Measurements from ENCODE around the gene NME7. TPM values are rescaled to one million over a fixed set of nuclear protein-coding genes. Genes with fewer than 3 reads are reported as not detected.

The NME7 gene
- total RNA-seq, 4 donors from 2014 or later = 5.0 to 8.9 (median 8.4) TPM

GRCh38 chr1:169266133-169266532 is 101.5 kb downstream of the NME7 start:
- WGBS, 2 donors = 88 to 100% methylated on average over 1 of the region's 1 CpG
- no peak for TF ChIP-seq POLR2A (IDR thresholded peaks at IDR 0.05)
- TF ChIP-seq, protein P1, sequence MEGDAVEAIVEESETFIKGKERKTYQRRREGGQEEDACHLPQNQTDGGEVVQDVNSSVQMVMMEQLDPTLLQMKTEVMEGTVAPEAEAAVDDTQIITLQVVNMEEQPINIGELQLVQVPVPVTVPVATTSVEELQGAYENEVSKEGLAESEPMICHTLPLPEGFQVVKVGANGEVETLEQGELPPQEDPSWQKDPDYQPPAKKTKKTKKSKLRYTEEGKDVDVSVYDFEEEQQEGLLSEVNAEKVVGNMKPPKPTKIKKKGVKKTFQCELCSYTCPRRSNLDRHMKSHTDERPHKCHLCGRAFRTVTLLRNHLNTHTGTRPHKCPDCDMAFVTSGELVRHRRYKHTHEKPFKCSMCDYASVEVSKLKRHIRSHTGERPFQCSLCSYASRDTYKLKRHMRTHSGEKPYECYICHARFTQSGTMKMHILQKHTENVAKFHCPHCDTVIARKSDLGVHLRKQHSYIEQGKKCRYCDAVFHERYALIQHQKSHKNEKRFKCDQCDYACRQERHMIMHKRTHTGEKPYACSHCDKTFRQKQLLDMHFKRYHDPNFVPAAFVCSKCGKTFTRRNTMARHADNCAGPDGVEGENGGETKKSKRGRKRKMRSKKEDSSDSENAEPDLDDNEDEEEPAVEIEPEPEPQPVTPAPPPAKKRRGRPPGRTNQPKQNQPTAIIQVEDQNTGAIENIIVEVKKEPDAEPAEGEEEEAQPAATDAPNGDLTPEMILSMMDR (IDR thresholded peaks at IDR 0.05) = no peak
- no peak overlapping the region for H3K4me3 ChIP-seq (ENCODE audit: low read depth, poor library complexity, severe bottlenecking)
- intact Hi-C loops (cut with DNase I; ENCODE audit: low total_unique reads) = no loop called here
- DNase-seq (ENCODE audit: low spot score in 2 of 2) = no peak

- no peak overlapping the region for H3K4me3 ChIP-seq (ENCODE audit: low read depth, poor library complexity, severe bottlenecking)
- no peak for DNase-seq (ENCODE audit: low spot score in 2 of 2)
- TF ChIP-seq, protein P1 (IDR thresholded peaks at IDR 0.05) = no peak
- TF ChIP-seq POLR2A (IDR thresholded peaks at IDR 0.05) = no peak
- intact Hi-C loops (cut with DNase I; ENCODE audit: low total_unique reads) = no loop called here
Observed at GRCh38 chr1:169263059-169263458, 104.5 kb downstream of the NME7 start.

GRCh38 chr1:169261884-169262283 is 105.7 kb downstream of the NME7 start:
- TF ChIP-seq, protein P1 (IDR thresholded peaks at IDR 0.05) = no peak
- TF ChIP-seq POLR2A (IDR thresholded peaks at IDR 0.05) = no peak
- DNase-seq (ENCODE audit: low spot score in 2 of 2) = no peak
- H3K4me3 ChIP-seq (ENCODE audit: low read depth, poor library complexity, severe bottlenecking) = no peak overlapping the region
- WGBS, 2 donors = 94% methylated on average over 2 of the region's 2 CpGs
- intact Hi-C loops (cut with DNase I; ENCODE audit: low total_unique reads) = no loop called here

GRCh38 chr1:169260478-169261151 is 107.0 kb downstream of the NME7 start:
- no peak for TF ChIP-seq POLR2A (IDR thresholded peaks at IDR 0.05)
- TF ChIP-seq, protein P1 (IDR thresholded peaks at IDR 0.05) = no peak
- no peak for DNase-seq (ENCODE audit: low spot score in 2 of 2)
- 90 to 91% methylated on average over 2 of the region's 2 CpGs for WGBS, 2 donors
- intact Hi-C loops (cut with DNase I; ENCODE audit: low total_unique reads) = no loop called here
- no peak overlapping the region for H3K4me3 ChIP-seq (ENCODE audit: low read depth, poor library complexity, severe bottlenecking)

DNA sequence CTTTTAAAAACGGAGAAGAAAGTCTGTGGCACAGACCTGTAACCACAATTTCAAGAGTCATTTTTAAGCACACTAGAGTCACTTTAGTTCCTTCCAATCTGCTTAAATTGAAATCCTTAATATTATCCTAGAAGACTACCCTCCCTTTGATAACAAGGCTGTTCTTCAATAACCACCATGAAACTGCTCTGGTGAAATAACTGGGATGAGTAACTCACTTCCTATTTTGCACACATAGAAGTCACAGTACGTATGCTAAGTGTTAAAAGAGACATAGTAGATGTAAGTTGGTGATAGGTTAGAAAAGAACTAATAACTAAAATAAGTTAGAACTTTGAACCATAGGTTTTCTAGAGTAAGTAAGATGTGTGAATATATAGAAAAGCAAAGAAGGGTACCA is 107.8 kb downstream of the NME7 start:
- 77 to 84% methylated on average over 2 of the region's 2 CpGs for WGBS, 2 donors
- no peak for DNase-seq (ENCODE audit: low spot score in 2 of 2)
- H3K4me3 ChIP-seq (ENCODE audit: low read depth, poor library complexity, severe bottlenecking) = no peak overlapping the region
- intact Hi-C loops (cut with DNase I; ENCODE audit: low total_unique reads) = no loop called here
- TF ChIP-seq POLR2A (IDR thresholded peaks at IDR 0.05) = no peak
- TF ChIP-seq, protein P1 (IDR thresholded peaks at IDR 0.05) = no peak

DNA sequence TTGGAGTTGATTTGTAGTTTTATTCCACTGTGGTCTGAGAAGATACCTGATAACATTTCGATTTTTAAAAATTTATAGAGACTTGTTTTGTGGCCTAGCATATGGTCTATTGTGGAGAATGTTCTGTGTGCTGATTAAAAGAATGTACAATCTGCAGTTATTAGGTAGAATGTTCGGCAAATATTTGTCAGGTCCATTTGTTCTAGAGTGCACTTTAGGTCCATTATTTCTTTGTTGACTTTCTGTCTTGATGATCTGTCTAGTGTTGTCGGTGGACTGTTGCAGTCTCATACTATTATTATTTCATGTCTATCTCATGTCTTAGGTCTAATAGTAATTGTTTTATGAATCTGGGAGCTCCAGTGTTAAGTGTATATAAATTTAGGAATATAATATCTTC is 116.8 kb downstream of the NME7 start:
- intact Hi-C loops (cut with DNase I; ENCODE audit: low total_unique reads) = no loop called here
- no peak for DNase-seq (ENCODE audit: low spot score in 2 of 2)

More for the DNA sequence above, 116.8 kb downstream of the NME7 start:
- TF ChIP-seq POLR2A (IDR thresholded peaks at IDR 0.05) = no peak
- TF ChIP-seq, protein P1 (IDR thresholded peaks at IDR 0.05) = no peak
- H3K4me3 ChIP-seq (ENCODE audit: low read depth, poor library complexity, severe bottlenecking) = no peak overlapping the region
- WGBS, 2 donors = 89 to 94% methylated on average over 3 of the region's 3 CpGs
